ENCODE results near the gene MYZAP. TPM values are rescaled to one million over a fixed set of nuclear protein-coding genes. Genes with fewer than 3 reads are reported as not detected.

Gene MYZAP
- total RNA-seq, 2 donors from 2014 or later = 12.9 to 21.3 TPM

GRCh38 chr15:57640930-57641682, 49.4 kb downstream of the MYZAP start:
- ATAC-seq = peak; percentile 79
- DNase-seq = peak in 1 of 2 donors; percentile 12
- intact Hi-C loops (cut with DNase I, micrococcal nuclease) = no loop called here

GRCh38 chr15:57643826-57644225, 52.1 kb downstream of the MYZAP start:
- intact Hi-C loops (cut with DNase I, micrococcal nuclease) = no loop called here
- no peak for ATAC-seq
- no peak for DNase-seq

GRCh38 chr15:57646087-57646486, 54.4 kb downstream of the MYZAP start:
- DNase-seq = no peak
- intact Hi-C loops (cut with DNase I, micrococcal nuclease) = no loop called here
- ATAC-seq = no peak

GRCh38 chr15:57647071-57647790, 55.5 kb downstream of the MYZAP start:
- DNase-seq = no peak
- ATAC-seq = no peak
- intact Hi-C loops (cut with DNase I, micrococcal nuclease) = no loop called here

GRCh38 chr15:57647791-57648130, 56.1 kb downstream of the MYZAP start:
- ATAC-seq = peak; percentile 74
- no peak for DNase-seq
- intact Hi-C loops (cut with DNase I, micrococcal nuclease) = no loop called here

GRCh38 chr15:57649138-57649537, 57.4 kb downstream of the MYZAP start:
- intact Hi-C loops (cut with DNase I, micrococcal nuclease) = no loop called here
- no peak for ATAC-seq
- DNase-seq = no peak

GRCh38 chr15:57651445-57651844, 59.7 kb downstream of the MYZAP start:
- DNase-seq (no peak), ATAC-seq (no peak)
- intact Hi-C loops (cut with DNase I, micrococcal nuclease) = no loop called here

GRCh38 chr15:57652481-57652880, 60.8 kb downstream of the MYZAP start:
- DNase-seq (no peak), ATAC-seq (no peak)
- intact Hi-C loops (cut with DNase I, micrococcal nuclease) = no loop called here

GRCh38 chr15:57654153-57654852, 62.6 kb downstream of the MYZAP start:
- ATAC-seq (no peak), DNase-seq (no peak)
- intact Hi-C loops (cut with DNase I, micrococcal nuclease) = no loop called here

GRCh38 chr15:57655053-57655452, 63.3 kb downstream of the MYZAP start:
- ATAC-seq (peak; percentile 48), DNase-seq (no peak)
- intact Hi-C loops (cut with DNase I, micrococcal nuclease) = no loop called here

GRCh38 chr15:57655809-57656208, 64.1 kb downstream of the MYZAP start:
- intact Hi-C loops (cut with DNase I, micrococcal nuclease) = no loop called here
- ATAC-seq (no peak), DNase-seq (no peak)

- no peak for ATAC-seq
- intact Hi-C loops (cut with DNase I, micrococcal nuclease) = no loop called here
- DNase-seq = no peak
Observed at GRCh38 chr15:57656434-57656833, 64.7 kb downstream of the MYZAP start.

GRCh38 chr15:57657619-57658018, 65.9 kb downstream of the MYZAP start:
- ATAC-seq = no peak

GRCh38 chr15:57662091-57662744, 70.5 kb downstream of the MYZAP start:
- intact Hi-C loops (cut with DNase I, micrococcal nuclease) = no loop called here
- DNase-seq (peak; percentile 39 to 41), ATAC-seq (peak; percentile 96)

More at GRCh38 chr15:57657619-57658018, 65.9 kb downstream of the MYZAP start:
- no peak for DNase-seq
- intact Hi-C loops (cut with DNase I, micrococcal nuclease) = no loop called here

- DNase-seq (peak in 1 of 2 donors; percentile 37), ATAC-seq (no peak)
- intact Hi-C loops (cut with DNase I, micrococcal nuclease) = no loop called here
Observed at GRCh38 chr15:57662802-57663201, 71.1 kb downstream of the MYZAP start.

- DNase-seq = no peak
Observed at GRCh38 chr15:57663262-57663661, 71.6 kb downstream of the MYZAP start.

GRCh38 chr15:57665194-57665593, 73.5 kb downstream of the MYZAP start:
- DNase-seq (no peak), ATAC-seq (no peak)
- intact Hi-C loops (cut with DNase I, micrococcal nuclease) = no loop called here

More at GRCh38 chr15:57663262-57663661, 71.6 kb downstream of the MYZAP start:
- ATAC-seq = no peak
- intact Hi-C loops (cut with DNase I, micrococcal nuclease) = no loop called here

- DNase-seq (no peak), ATAC-seq (no peak)
- intact Hi-C loops (cut with DNase I, micrococcal nuclease) = no loop called here
Observed at GRCh38 chr15:57665939-57666338, 74.2 kb downstream of the MYZAP start.

- intact Hi-C loops (cut with DNase I, micrococcal nuclease) = no loop called here
- DNase-seq (no peak), ATAC-seq (peak; percentile 80)
Observed at GRCh38 chr15:57667171-57667849, 75.6 kb downstream of the MYZAP start.

Data from left colon (tissue), 2 donors.